ENCODE results near the gene DNAH7.

DNA sequence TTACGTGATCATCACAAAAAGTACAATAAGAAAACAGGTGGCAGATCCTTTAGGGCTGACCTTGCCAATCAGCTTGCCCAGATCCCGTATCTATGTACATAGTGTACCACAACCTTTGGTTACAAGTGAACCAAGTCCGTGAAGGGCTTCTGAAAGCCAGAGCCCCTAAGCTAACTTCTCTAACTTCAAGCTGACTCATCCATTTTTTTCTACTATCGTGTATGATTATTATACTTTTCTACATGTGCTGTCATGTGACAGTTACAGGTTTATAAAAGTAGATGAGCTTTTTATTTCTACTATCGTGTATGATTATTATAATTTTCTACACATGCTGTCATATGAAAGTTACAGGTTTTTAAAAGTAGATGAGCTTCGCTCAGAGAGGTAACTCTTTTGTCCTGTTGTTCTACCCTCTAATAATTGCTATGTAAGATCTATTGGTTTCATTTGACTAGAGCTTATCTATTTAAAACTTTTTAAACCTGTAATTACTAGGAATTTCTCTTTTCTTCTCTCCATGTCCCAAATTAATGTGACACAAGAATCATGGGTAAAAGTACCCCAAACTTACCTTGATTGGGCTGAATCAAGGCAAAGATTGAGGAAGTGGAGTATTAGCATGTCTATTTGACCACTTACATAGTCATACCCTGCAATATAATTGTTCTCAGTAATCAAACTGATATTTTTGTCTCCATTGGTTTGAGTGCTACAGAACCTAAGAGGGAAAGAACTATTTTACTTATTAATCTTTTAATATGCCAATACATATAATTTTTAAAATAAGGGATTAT, 29.4 kb upstream of the DNAH7 start:
- TF ChIP-seq, protein P1, sequence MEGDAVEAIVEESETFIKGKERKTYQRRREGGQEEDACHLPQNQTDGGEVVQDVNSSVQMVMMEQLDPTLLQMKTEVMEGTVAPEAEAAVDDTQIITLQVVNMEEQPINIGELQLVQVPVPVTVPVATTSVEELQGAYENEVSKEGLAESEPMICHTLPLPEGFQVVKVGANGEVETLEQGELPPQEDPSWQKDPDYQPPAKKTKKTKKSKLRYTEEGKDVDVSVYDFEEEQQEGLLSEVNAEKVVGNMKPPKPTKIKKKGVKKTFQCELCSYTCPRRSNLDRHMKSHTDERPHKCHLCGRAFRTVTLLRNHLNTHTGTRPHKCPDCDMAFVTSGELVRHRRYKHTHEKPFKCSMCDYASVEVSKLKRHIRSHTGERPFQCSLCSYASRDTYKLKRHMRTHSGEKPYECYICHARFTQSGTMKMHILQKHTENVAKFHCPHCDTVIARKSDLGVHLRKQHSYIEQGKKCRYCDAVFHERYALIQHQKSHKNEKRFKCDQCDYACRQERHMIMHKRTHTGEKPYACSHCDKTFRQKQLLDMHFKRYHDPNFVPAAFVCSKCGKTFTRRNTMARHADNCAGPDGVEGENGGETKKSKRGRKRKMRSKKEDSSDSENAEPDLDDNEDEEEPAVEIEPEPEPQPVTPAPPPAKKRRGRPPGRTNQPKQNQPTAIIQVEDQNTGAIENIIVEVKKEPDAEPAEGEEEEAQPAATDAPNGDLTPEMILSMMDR (IDR thresholded peaks at IDR 0.05): no peak
- TF ChIP-seq POLR2A (IDR thresholded peaks at IDR 0.05) (no peak), EP300 (IDR thresholded peaks at IDR 0.05) (no peak)

All from tibial nerve (tissue), 4 donors.